HG03097 (cell line): ENCODE results near the gene TP63.

Experiments used
- ATAC-seq: cut with Tn5 transposase; IDR thresholded peaks from one replicate; pipeline ENCODE4 v1.9.1; 2021; ENCODE audit not compliant: unreplicated experiment, low FRiP score

TP63 gene

GRCh38 chr3:189806171-189806951 is 175.2 kb downstream of the TP63 start:
- no peak for ATAC-seq

GRCh38 chr3:189808246-189809007 is 177.2 kb downstream of the TP63 start:
- no peak for ATAC-seq

GRCh38 chr3:189809583-189809982 is 178.4 kb downstream of the TP63 start:
- no peak for ATAC-seq

- ATAC-seq, result no peak
Measured at GRCh38 chr3:189812806-189813465, 181.7 kb downstream of the TP63 start.

GRCh38 chr3:189813647-189814240 is 182.6 kb downstream of the TP63 start:
- ATAC-seq, result no peak

GRCh38 chr3:189820365-189820720 is 189.2 kb downstream of the TP63 start:
- no peak for ATAC-seq

GRCh38 chr3:189821262-189821661 is 190.1 kb downstream of the TP63 start:
- no peak for ATAC-seq

GRCh38 chr3:189822726-189823125 is 191.5 kb downstream of the TP63 start:
- no peak for ATAC-seq

- ATAC-seq, result no peak
Measured at GRCh38 chr3:189824629-189825312, 193.6 kb downstream of the TP63 start.

GRCh38 chr3:189826566-189826965 is 195.4 kb downstream of the TP63 start:
- no peak for ATAC-seq

- ATAC-seq, result no peak
Measured at GRCh38 chr3:189827108-189827507, 195.9 kb downstream of the TP63 start.

- ATAC-seq, result no peak
Measured at GRCh38 chr3:189830401-189830800, 199.2 kb downstream of the TP63 start.

GRCh38 chr3:189833266-189833665 is 202.1 kb downstream of the TP63 start:
- no peak for ATAC-seq

- ATAC-seq, result no peak
Measured at GRCh38 chr3:189833996-189834395, 202.8 kb downstream of the TP63 start.

- ATAC-seq, result no peak
Measured at GRCh38 chr3:189834462-189834861, 203.3 kb downstream of the TP63 start.

- ATAC-seq, result no peak
Measured at GRCh38 chr3:189836795-189837194, 205.6 kb downstream of the TP63 start.

GRCh38 chr3:189838291-189838690 is 207.1 kb downstream of the TP63 start:
- no peak for ATAC-seq

- no peak for ATAC-seq
Measured at GRCh38 chr3:189839576-189839975, 208.4 kb downstream of the TP63 start.

GRCh38 chr3:189841473-189842205 is 210.4 kb downstream of the TP63 start:
- ATAC-seq, result peak; percentile 50
